Endometrium (tissue), 2 donors: Measurements from ENCODE around the gene DPM3.

Experiments used
- FAIRE-seq: peaks from 2 replicates; lab custom pipeline; 2012; peaks lifted over from hg19 to GRCh38; lab: Jason Lieb, UNC
- donor health status: control.
- donor health status: control.

Gene DPM3

GRCh38 chr1:155092641-155093040, 47.7 kb downstream of the DPM3 start:
- no peak for FAIRE-seq

GRCh38 chr1:155092131-155092530, 48.2 kb downstream of the DPM3 start:
- no peak for FAIRE-seq

DNA sequence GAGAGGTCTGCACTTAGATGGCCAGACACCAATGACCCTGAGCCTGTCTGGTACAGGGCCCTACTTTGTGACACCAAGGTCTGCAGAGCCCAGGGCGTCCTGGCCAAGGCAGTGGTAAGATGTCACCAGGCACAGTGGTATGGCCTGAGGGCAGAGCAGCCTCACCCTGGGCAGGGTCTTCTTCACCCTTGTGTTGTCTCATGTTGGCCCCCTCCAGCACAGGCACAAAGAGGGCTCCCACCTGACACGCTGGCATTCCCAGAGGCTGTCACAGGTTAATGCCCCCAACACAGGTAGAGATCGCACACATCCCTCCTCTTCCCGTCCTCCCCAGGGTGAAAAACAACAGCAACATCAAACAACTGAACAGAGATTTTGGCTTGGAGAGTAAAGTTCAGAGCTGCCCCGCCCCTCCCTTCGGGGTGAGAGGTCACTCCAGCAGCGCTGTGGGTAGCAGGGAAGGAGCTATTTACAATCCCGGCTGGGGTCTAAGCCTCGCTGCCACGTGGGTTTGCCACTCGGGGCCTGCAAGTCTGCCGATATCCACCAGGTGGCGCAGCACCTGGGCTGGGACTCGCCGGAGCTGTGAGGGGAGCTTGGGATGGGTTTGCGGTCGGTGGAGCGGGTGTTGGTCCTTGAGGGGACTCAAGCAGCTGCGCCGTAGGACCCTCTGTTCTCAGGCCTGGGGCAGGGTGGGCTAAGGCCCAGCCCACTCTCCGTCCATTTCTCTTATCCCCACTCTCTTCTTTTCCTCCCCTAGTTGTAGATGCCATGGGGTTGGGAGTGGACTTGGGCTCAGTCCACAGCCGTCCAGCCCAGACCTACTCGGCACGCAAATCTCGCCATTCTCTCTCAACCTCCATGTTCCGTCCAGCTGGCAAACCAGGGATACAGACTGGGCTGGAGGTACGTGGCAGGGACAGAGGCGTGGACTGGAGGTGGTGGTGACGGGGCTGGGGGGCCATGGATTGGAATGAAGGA, 49.0 kb downstream of the DPM3 start:
- FAIRE-seq = no peak
